Pancreas (tissue), 10 donors: ENCODE data around the gene SLC51B. TPM values are rescaled to one million over a fixed set of nuclear protein-coding genes. Genes with fewer than 3 reads are reported as not detected.

Experiments used
- ATAC-seq, 4 donors: fragments of 200-7000 bp; cut with Tn5 transposase; one replicate each; pipeline versions ENCODE4 v1.8.0 to v1.9.1; 2020; ENCODE audit warnings: mild to moderate bottlenecking in 4 of 4, moderate library complexity in 4 of 4
- DNase-seq, 6 donors: peaks; one replicate each; pipeline ENCODE4 v3.0.0-alpha.2; 2020
- FAIRE-seq: peaks from 2 replicates; lab custom pipeline; 2012; peaks lifted over from hg19 to GRCh38; lab: Jason Lieb, UNC
- H3K27ac ChIP-seq, 4 donors: fragments of 200-600 bp; sonication (generic); 1 replicate in 3 of 4; 2 replicates in 1 of 4; pipeline versions ENCODE4 v1.5.0 to v1.8.0; 2020
- H3K27me3 ChIP-seq, 4 donors: fragments of 200-600 bp; one replicate each; pipeline ENCODE4 v1.8.0; 2021
- H3K36me3 ChIP-seq, 3 donors: fragments of 200-600 bp; sonication (generic) in 1 of 3; one replicate each; pipeline versions ENCODE4 v1.5.0 to v1.8.0; 2020 to 2021
- H3K4me1 ChIP-seq, 3 donors: fragments of 200-600 bp; one replicate each; pipeline ENCODE4 v1.8.0; 2021
- H3K4me3 ChIP-seq, 4 donors: fragments of 200-600 bp; sonication (generic) in 2 of 4; one replicate each; pipeline versions ENCODE4 v1.5.0 to v1.8.0; 2020 to 2021
- H3K9me3 ChIP-seq, 4 donors: fragments of 200-600 bp; one replicate each; pipeline ENCODE4 v1.8.0; 2021
- WGBS, 2 donors: extraction: QIAGEN DNeasy Blood & Tissue Kit; methylation state at CpG; one replicate each; pipeline ENCODE4 v1.1.7; 2013; 5-methylcytosine and 5-hydroxymethylcytosine counted together
- intact Hi-C, 3 donors: fragments of 100-400 bp; cut with DNase I; formaldehyde crosslinking; loops; one replicate each; pipeline versions ENCODE4 v1.11.1 to v1.14.2; 2022
- polyA plus RNA-seq, 2 donors: library from polyadenylated mRNA; stranded (reverse); fragments of 200-250 nt; gene quantifications; one replicate each; pipeline ENCODE4 v1.2.3, GENCODE V29; 2013
- total RNA-seq, 6 donors: library from RNA; stranded (reverse); fragmentation: NEBNext Ultra II Directional in 4 of 6; extraction: Animal tissue kit (Norgen Biotek cat#: 25700) in 4 of 6; gene quantifications; one replicate each; pipeline versions ENCODE4 v1.2.1 to v1.2.4, GENCODE V29; 2021 to 2023
- TF ChIP-seq, protein P1 (sequence below), 4 donors: fragments of 200-600 bp; sonication (generic) in 3 of 4; IDR thresholded peaks; one replicate each; pipeline versions ENCODE4 v1.5.0 to v1.8.0; 2021; ENCODE audit warnings: antibody characterized with exemption in 4 of 4
- donor health status: healthy with polysubstance abuse.
- donor health status: DM: no; HTN: no; CAD: no; lungs with moderate emphysema.
- donor health status: DM: no; HTN: no; CAD: no.
- donor health status: control.
- donor health status: control.
- donor health status: Bipolar disorder and iron deficiency.
- donor health status: DM: yes; HTN: yes; CAD: no.
- donor health status: DM: no; HTN: no; CAD: no.
- donor health status: DM: no; HTN: no; CAD: no.
- donor health status: DM: yes; HTN: yes; CAD: no.

The SLC51B gene
- total and polyA plus RNA-seq, 8 donors: 0.26 to 1.1 (median 0.49) TPM; not detected in 5

- no peaks in the 10 kb centered on the region for H3K9me3 ChIP-seq
- H3K4me3 ChIP-seq: no peak overlapping the region
- FAIRE-seq: no peak
- no peaks in the 10 kb centered on the region for H3K27me3 ChIP-seq
- no peak overlapping the region for H3K27ac ChIP-seq
- no peaks in the 10 kb centered on the region for H3K36me3 ChIP-seq
- DNase-seq: no peak
- no peak for ATAC-seq
- no peaks in the 10 kb centered on the region for H3K4me1 ChIP-seq
- intact Hi-C loops: loop anchor here in 1 of 3 donors (10.0 kb wide), 1 partner anchor 217 kb away; no protein-coding TSS in a partner anchor
- WGBS, 2 donors: 84 to 93% methylated on average over 8 of the region's 8 CpGs
- TF ChIP-seq, protein P1, sequence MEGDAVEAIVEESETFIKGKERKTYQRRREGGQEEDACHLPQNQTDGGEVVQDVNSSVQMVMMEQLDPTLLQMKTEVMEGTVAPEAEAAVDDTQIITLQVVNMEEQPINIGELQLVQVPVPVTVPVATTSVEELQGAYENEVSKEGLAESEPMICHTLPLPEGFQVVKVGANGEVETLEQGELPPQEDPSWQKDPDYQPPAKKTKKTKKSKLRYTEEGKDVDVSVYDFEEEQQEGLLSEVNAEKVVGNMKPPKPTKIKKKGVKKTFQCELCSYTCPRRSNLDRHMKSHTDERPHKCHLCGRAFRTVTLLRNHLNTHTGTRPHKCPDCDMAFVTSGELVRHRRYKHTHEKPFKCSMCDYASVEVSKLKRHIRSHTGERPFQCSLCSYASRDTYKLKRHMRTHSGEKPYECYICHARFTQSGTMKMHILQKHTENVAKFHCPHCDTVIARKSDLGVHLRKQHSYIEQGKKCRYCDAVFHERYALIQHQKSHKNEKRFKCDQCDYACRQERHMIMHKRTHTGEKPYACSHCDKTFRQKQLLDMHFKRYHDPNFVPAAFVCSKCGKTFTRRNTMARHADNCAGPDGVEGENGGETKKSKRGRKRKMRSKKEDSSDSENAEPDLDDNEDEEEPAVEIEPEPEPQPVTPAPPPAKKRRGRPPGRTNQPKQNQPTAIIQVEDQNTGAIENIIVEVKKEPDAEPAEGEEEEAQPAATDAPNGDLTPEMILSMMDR (IDR thresholded peaks at IDR 0.05): no peak
Measured at GRCh38 chr15:65057549-65057940, 12.4 kb downstream of the SLC51B start.

DNA sequence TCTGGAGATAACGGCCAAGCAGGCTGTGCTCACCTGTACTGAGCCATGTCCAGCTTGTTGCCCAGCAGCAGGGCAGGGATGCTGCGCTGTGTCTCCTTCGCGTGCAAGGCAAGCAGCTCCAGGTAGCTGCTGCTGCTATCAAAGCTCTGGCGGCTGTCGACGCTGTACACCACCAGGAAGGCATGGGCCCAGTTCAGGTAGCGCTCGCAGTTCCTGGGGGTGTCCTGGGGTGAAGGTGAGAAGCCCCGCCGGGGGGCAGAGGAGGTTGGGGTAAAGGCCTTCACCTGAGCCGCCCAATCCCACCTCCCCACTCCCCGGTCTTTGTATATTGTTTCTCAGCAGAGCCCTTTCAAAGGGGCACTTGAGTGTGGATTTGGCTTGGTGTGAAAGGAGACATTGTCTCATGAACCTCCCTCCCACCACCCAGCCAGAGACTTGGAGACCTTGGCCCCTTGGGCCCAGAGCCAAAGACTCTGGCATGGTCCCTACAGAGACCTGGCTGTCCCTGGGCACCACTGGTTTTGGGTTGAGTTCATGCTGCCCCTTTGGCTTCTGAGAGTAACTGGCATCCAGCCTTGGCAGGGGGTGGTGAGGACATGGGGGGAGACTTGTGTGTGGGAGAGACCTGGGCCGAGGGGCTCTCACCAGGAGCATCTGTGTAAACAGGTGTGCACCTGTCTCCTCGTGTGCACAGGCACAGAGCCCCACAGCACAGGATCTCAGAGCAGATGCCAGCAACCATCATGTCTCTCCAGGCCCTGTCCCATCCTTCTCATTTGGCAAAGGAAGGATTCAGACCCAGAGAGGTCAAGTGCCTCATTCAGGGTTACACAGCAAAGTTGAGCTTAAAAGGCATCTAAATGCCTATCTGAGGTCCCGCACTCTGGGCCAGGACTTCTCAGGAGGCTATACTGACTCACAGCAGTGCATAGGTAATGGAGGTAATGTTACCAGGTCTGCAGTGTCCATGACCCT is 13.5 kb downstream of the SLC51B start:
- ATAC-seq: no peak
- Histone ChIP-seq H3K27me3 (no peaks in the 10 kb centered on the region), H3K9me3 (no peaks in the 10 kb centered on the region), H3K4me3 (no peak overlapping the region), H3K36me3 (no peaks in the 10 kb centered on the region), H3K4me1 (no peaks in the 10 kb centered on the region), H3K27ac (no peak overlapping the region)
- intact Hi-C loops: loop anchor here in 1 of 3 donors (10.0 kb wide), 1 partner anchor 216 kb away; no protein-coding TSS in a partner anchor
- 65 to 68% methylated on average over 16 of the region's 16 CpGs for WGBS, 2 donors
- TF ChIP-seq, protein P1 (IDR thresholded peaks at IDR 0.05): no peak
- DNase-seq: no peak
- FAIRE-seq: no peak

DNA sequence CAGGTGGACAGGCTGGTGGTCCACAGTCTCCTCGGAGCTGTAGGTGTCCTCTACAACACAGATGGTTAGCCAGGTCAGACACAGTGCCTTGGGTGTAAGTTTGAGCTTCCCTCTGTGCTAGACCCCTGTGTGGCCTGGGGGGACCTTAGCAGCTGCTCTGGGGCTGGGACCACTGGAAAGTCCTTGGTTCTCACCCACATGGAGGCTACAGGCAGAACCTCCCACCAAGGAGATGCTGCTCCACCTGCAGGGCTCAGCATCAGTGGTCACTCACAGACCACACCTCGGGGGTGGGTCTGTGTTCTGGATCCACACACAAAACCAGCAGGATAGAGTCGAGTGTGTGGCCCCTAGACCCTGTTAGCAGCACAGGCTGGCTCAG is 14.2 kb downstream of the SLC51B start:
- H3K4me1 ChIP-seq: no peaks in the 10 kb centered on the region
- FAIRE-seq: no peak
- ATAC-seq: no peak
- intact Hi-C loops: loop anchor here in 1 of 3 donors (10.0 kb wide), 1 partner anchor 215 kb away; no protein-coding TSS in a partner anchor
- H3K9me3 ChIP-seq: no peaks in the 10 kb centered on the region
- no peak overlapping the region for H3K4me3 ChIP-seq
- no peak overlapping the region for H3K27ac ChIP-seq
- no peaks in the 10 kb centered on the region for H3K27me3 ChIP-seq
- WGBS, 2 donors: 54 to 68% methylated on average over 3 of the region's 3 CpGs
- no peak for DNase-seq
- TF ChIP-seq, protein P1 (IDR thresholded peaks at IDR 0.05): no peak
- H3K36me3 ChIP-seq: no peaks in the 10 kb centered on the region

DNA sequence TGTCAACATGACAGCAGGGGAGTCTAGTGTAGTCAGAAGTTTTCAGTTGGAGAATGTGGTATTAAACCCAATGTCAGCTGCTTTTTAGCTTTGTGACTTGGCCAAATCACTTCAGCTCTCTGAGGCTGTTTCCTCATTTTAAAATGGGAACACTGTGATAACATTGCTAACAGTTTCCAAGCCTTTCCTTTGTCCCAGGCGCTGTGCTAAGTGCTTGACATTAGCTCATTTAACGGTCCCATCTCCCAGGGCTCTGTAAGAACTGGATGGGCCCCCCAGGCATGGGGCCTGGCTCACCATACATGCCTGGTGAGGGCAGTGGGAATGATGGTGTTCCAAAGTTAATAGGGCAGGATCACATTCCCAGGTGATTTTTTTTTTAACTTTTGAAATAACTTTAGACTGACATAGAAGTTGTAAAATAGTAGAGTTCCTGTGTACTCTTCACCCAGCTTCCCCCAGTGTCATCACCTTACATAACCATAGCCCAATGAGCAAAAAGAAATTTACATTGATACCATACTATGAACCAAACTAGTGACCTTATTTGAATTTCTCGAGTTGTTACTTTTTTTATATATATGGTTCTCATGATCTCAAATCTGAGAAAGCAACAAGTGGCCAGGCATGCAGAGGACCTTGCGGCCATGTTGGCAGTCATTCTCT is 14.9 kb downstream of the SLC51B start:
- H3K27me3 ChIP-seq: no peaks in the 10 kb centered on the region
- no peak overlapping the region for H3K4me3 ChIP-seq
- no peak for DNase-seq
- ATAC-seq: no peak
- H3K4me1 ChIP-seq: no peaks in the 10 kb centered on the region
- intact Hi-C loops: loop anchor here in 1 of 3 donors (10.0 kb wide), 1 partner anchor 215 kb away; no protein-coding TSS in a partner anchor
- no peak overlapping the region for H3K27ac ChIP-seq
- TF ChIP-seq, protein P1 (IDR thresholded peaks at IDR 0.05): no peak
- H3K9me3 ChIP-seq: no peaks in the 10 kb centered on the region
- 78 to 83% methylated on average over 4 of the region's 4 CpGs for WGBS, 2 donors
- H3K36me3 ChIP-seq: no peaks in the 10 kb centered on the region
- FAIRE-seq: no peak
